Neural progenitor cell (in vitro differentiated cells): ENCODE measurements around the gene ADK.
"Not testable (repeated sequence)": the region's sequence is repeated elsewhere in the genome, so short reads cannot be mapped to it uniquely, and the experiment has no call there.

Experiments
- CTCF ChIP-seq: fragments of 200-600 bp; sonication (generic); IDR thresholded peaks from 2 replicates; pipeline ENCODE4 v1.5.1; 2017; ENCODE audit warnings: antibody characterized with exemption, mild to moderate bottlenecking
- EZH2 ChIP-seq: fragments of 200-600 bp; sonication (generic); IDR thresholded peaks from 2 replicates; pipeline ENCODE4 v1.6.1; 2017; ENCODE audit warnings: antibody characterized with exemption, mild to moderate bottlenecking, moderate library complexity
- EZH2phosphoT487 ChIP-seq: fragments of 200-600 bp; sonication (generic); IDR thresholded peaks from 2 replicates; pipeline ENCODE4 v1.6.1; 2017; ENCODE audit warnings: antibody characterized with exemption

- TF ChIP-seq CTCF, EZH2, EZH2phosphoT487: not testable (repeated sequence)
Observed at GRCh38 chr10:74353021-74353420, 202.0 kb downstream of the ADK start.
